IPS-NIHi7 (cell line): ENCODE data around the gene ARF6.
"Not testable (repeated sequence)": the region's sequence is repeated elsewhere in the genome, so short reads cannot be mapped to it uniquely, and the experiment has no call there.

ENCODE experiments used
- DNase-seq: peaks from one replicate; pipeline ENCODE4 v3.0.0; 2012; ENCODE audit warnings: mixed read lengths; ENCODE audit errors: extremely low spot score

ARF6 gene

DNA sequence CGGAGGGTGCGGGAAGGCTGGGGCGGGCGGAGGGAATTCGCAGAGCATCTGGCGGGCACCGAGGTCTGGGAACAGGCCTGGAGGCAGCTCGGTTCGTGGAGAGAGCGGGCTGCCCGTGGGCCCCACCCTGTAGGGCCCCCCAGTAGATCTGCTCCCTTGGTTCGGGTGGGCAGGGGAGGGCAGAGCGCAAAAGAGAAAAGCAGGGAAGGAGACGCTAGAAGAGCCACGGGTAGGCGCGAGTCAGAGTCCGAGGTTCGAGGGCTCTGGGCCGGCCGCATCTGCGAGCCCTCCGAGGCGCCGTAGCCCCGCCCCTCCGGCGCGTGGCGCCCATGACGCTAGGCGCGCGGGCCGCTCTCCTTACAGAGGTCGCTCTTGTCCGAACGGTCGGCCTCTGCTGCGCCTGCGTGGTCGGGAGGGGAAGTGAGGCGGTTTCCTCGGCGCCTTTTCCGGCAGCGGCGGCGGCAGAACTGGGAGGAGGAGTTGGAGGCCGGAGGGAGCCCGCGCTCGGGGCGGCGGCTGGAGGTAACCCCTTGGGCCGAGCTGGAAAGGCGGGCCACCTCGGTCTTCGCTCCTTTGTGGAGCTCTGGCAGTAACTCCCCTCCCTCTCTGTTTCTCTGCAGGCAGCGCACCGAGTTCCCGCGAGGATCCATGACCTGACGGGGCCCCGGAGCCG, at the start of gene ARF6:
TSS of gene ARF6 (plus strand) at position 447 of the 673 bp plus-strand sequence. CDS start 655 bp downstream, outside the sequence.
- peak; percentile 96 for DNase-seq

- DNase-seq = no peak
These were observed 43.6 kb upstream of the ARF6 start for GRCh38 chr14:49849213-49849847.

DNA sequence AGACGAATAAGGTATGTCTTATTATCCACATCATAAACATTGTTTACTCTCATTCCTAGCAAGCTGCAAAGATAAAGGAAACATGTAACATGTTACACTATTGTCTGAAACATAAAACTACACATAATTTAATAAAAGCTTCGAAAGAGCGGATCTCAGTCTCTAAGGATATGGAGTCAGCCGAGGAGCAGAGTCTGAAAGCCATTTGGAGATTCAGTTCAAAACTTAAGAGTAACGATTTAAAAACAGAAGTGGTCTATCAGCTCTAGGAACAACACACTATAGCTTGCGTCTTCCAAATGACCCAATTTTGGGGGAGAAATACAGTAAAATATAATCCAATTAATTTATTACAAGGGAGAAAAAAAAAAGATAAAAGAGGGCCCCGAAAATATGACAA, 41.1 kb upstream of the ARF6 start:
- DNase-seq = no peak

DNA sequence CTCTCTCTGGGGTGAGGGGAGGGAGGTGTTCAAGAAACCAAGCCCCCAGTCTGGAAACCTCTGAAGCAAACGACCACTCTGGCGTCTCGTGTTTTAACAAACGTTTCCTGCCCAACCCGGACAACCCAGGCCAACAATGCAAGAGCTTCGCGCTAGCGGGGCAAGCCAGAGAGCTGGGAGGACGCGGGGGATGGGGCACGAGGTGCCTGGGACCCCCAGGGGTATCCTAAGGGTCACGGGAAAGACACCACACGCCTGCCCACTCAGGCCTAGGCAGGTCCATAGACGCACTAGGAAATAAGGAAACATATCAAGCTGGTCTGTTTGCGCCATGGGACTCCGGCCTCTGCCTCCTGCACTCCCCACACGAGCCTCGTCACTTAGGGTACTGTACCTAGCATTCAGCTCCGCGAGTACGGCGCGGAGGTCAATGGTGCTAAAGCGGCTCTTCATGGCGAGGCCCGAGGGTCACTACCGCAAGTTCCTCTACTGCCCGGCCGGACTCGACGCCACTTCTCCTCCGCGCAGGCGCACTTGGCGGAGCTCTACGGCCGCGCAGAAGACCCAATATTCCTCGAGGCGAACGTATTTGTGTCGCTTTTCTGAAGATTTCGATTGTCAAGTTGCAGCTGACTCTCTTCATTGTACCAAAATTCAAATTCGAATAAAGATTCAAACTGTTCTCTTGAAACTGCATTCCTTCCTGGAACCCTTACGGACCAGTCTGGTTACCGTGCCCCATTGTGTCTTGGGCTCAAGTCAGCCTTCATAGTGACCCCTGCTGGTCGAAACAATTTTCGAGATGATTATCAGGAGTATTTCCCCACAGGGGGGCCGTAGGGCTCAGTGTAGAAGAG, 40.4 kb upstream of the ARF6 start, which contains the start of gene NEMF:
TSS of gene NEMF (minus strand) at position 488 of the 857 bp plus-strand sequence. CDS start at position 453, 35 bp downstream.
- peak; percentile 72 for DNase-seq

DNA sequence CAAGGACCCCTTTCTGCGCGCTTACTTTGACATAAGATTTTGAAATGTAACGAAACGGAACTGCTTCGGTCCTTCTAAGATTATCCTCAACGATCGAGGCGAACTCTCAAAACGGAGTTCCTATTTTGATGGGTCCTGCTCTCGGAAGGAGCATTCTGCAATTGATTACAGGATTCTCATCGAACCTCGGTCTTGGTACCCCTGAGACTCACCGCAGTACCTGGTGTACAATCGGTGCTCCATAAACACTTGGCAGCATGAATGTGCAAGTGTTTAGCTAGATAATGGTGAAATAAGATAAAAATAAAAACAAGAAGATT, 39.8 kb upstream of the ARF6 start:
- no peak for DNase-seq

DNA sequence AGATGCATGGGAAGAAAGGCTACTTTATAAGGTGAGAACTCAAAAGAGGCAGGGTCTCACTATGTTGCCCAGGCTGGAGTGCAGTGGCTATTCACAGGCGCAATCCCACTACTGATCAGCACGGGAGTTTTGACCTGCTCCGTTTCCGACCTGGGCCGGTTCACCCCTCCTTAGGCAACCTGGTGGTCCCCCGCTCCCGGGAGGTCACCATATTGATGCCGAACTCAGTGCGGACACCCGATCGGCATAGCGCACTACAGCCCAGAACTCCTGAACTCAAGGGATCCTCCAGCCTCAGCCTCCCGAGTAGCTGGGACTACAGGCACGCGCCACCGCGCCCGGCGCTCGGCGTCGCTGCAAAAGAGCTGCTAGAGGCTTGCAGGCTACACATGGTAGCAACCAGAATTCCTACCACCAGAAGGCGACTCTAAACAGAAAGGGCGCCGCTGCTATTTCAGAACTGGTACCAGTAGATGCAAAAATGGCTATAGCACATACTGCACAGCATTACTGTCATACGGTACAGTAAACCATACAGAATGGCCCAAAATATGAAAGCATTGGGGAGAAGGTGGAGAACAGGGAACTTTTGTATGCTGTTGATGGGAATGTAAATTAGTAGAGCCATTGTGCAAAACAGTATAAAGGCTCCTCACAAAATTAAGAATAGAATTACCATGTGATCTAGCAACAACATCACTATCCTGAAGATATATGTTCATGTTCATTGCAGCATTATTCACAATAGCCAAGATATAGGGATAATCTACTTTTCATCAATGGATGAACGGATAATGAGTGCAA, 39.1 kb upstream of the ARF6 start:
- peak; percentile 68 for DNase-seq

DNA sequence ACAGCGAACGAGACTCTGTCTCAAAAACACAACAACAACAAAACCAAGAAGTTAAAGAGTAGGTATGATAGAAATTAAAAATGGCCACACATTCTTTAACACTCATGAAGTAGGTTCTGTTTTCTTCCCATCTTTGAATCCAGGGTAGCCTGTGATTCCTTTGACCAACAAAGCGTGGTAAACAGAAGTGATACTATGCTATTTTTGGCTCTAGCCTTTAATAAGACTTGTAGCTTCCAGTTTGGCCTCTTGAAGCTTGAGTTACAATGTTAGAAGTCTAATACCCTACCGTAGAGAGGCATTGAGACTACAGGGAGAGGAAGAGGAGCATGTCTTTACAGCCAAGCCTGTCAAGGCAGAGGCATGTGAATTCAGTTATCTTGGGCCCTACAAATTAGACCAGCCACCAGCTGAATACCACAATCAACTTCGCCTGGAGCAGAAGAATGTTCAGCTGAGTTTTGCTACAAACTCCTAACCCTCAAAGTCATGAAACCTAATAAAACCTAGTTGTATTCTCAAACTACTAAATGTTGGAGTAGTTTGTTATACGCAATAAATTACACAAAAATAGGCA, 35.4 kb upstream of the ARF6 start:
- no peak for DNase-seq

GRCh38 chr14:49858383-49858782, 34.5 kb upstream of the ARF6 start:
- DNase-seq = no peak

DNA sequence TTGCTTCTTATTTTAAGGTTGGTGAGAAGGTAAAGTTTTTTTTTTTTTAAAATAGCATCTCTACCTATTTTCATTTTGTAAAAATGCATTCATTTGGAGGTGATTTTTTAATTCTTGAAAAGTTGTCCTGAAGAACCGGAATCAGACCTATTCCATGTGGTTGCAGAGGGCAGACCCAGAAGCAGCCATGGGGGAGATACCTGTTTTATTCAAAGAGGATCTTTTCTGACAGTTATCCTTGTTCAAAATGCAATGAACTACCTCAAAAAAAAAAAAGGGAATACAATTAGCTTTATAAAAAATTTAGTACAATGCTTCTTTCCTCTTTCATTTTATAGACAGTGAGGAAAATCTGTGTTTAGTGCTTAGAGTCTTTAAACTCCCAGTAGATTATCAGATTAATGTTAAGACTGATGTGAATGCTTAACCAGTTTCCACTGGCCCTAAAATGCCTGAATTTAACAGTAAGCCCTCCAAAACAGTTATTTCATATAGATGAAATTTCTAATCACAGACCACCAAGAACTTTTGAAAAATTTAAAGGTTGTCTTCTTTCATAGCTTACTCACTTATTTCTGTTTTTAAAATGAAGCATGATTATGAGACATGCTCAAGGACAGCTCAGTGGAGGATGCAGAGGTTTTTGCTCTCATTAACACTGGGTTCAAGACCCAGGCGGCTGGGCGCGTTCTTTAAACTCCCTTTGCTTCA, 31.7 kb upstream of the ARF6 start:
- DNase-seq = no peak

DNA sequence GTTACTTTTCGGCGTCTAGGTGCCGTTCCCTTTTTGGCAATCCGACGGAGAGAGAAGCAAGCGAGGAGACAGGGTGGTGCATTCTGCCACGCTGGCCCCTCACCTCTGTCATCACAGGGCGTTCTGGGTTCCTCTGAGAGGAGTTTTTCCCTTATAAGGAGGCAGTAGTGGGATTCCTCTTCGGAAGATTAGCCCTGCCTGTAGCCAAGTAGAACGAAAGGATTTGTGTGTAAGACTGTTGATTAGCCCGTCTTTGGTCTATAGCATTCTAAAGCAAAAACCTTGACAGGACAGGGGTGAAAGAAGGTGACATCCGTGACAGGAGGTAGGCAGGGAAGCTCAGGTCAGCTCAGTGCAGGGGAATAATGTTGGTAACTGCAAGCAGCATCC, 31.2 kb upstream of the ARF6 start:
- peak; percentile 59 for DNase-seq

DNA sequence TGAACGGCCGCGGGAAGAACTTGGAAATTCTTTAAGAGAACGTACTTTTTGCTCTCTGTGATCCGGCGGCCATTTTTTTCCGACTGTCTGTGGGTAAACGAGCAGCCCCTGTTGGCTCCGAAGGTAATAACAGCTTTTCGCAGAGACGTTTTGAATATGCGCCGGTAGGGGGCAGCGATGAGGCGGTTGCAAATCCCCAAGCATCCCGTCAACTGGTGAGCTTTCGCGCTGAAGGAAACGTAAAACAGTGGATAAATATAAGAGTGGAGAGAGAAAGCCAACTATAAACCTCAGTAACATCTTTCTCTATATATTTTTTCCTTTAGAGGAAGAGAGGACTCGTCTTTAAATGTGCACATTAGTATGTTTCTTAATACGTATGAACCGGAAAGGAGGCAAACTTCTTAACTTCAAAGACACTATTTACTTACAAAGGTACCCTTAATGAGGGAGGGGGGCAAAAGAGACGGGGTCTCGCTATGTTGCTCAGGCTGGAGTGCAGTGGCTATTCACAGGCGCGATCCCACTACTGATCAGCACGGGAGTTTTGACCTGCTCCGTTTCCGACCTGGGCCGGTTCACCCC, 30.7 kb upstream of the ARF6 start:
- peak; percentile 39 for DNase-seq

- no peak for DNase-seq
These were observed 29.2 kb upstream of the ARF6 start for GRCh38 chr14:49863487-49864281.

- no peak for DNase-seq
These were observed 27.4 kb upstream of the ARF6 start for GRCh38 chr14:49865431-49865859.

- DNase-seq = peak; percentile 96
These were observed 24.8 kb upstream of the ARF6 start for GRCh38 chr14:49867831-49868719.

GRCh38 chr14:49868720-49869114, 24.2 kb upstream of the ARF6 start:
- DNase-seq = no peak

DNA sequence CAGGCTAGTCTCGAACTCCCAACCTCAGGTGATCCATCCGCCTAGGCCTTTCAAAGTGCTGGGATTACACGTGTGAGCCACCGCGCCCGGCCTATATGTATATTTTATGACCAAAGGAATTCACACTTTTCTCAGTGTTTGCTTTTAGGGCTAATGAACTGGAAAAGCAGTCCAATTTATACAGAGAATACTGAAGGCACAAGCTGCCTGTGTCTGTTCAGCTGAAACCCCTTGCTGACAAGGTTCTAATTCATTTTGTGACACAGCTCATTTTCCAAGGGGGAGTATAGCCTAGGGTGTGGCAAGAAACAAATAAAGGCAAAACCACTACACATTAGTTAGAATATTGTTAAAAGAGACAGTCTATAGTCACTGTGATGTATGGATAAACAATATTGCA, 22.0 kb upstream of the ARF6 start:
- DNase-seq = no peak

- not testable (repeated sequence) for DNase-seq
These were observed 19.3 kb upstream of the ARF6 start for GRCh38 chr14:49873548-49873947.

DNA sequence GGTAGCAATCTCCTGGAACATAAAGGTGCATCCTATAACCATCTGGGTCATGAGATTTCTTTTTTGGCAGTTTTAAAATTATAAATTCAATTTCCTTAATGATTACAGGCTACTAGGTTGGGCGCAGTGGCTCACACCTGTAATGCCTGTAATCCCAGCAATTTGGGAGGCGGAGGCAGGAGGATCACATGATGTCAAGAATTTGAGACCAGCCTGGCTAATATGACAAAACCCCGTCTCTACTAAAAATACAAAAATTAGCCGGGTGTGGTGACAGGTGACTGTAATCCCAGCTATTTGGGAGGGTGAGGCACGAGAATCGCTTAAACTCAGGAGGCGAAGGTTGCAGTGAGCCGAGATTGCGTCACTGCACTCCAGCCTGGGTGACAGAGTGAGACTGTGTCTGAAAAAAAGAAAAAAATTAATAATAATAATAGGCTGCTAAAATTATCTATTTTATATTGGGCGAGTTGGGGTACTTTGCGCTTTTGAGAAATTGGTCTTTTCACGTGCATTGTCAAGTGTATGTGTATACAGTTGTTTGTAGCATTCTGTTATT, 17.2 kb upstream of the ARF6 start:
- DNase-seq = no peak
